ENCODE measurements around the gene FAM43A.

Gene FAM43A

GRCh38 chr3:194671511-194671899, 14.2 kb upstream of the FAM43A start:
- peak overlapping the region; percentile 72; the same call in 1 of the 2 replicates for H2AFZ ChIP-seq (ENCODE audit: low read length)
- TF ChIP-seq CTCF (conservative IDR thresholded peaks at IDR 0.05; ENCODE audit: low read length) (peak; percentile 88), EZH2phosphoT487 (IDR thresholded peaks at IDR 0.05; ENCODE audit: borderline replicate concordance) (no peak)

GRCh38 chr3:194671900-194672808, 13.5 kb upstream of the FAM43A start, which contains the start of gene LSG1:
Gene LSG1 (minus strand): TSS chr3:194672191. CDS start chr3:194672162, 29 bp downstream.
- no peaks in the 10 kb centered on the region for H3K36me3 ChIP-seq (ENCODE audit: insufficient read depth, low read length)
- peak within 1 kb of the TSS; percentile 89 for H3K4me2 ChIP-seq (ENCODE audit: low read depth, low read length, poor library complexity, severe bottlenecking)
- no peaks in the 10 kb centered on the region for H3K27me3 ChIP-seq (ENCODE audit: insufficient read depth, low read length, poor library complexity, severe bottlenecking)
- TF ChIP-seq EZH2phosphoT487 (IDR thresholded peaks at IDR 0.05; ENCODE audit: borderline replicate concordance), result no peak
- H3K9me2 ChIP-seq (replicated peaks; ENCODE audit: low read depth, low read length), result no peaks in the 10 kb centered on the region
- H3K4me3 ChIP-seq (ENCODE audit: low read length, poor library complexity, severe bottlenecking), result peak within 1 kb of the TSS; percentile 96
- peaks cover 31% of the 10 kb centered on the region for H3K4me1 ChIP-seq (ENCODE audit: insufficient read depth, low read length, poor library complexity, severe bottlenecking)
- peak within 1 kb of the TSS; percentile 86 for H2AFZ ChIP-seq (ENCODE audit: low read length)
- H3K9me3 ChIP-seq (ENCODE audit: insufficient read depth, low read depth, low read length), result no peaks in the 10 kb centered on the region
- H3K79me2 ChIP-seq (ENCODE audit: insufficient read depth, low read length), result peaks cover 46% of the 10 kb centered on the region
- H3K9ac ChIP-seq (ENCODE audit: low read depth, low read length, poor library complexity, severe bottlenecking), result peak within 1 kb of the TSS; percentile 87
- H3F3A ChIP-seq (ENCODE audit: low read depth), result no peaks in the 10 kb centered on the region
- peaks cover 19% of the 10 kb centered on the region for H4K20me1 ChIP-seq (ENCODE audit: insufficient read depth, low read length, poor library complexity, severe bottlenecking)

More at GRCh38 chr3:194671511-194671899, 14.2 kb upstream of the FAM43A start:
- Histone ChIP-seq H3K9me3 (ENCODE audit: insufficient read depth, low read depth, low read length) (no peaks in the 10 kb centered on the region), H3K36me3 (ENCODE audit: insufficient read depth, low read length) (no peaks in the 10 kb centered on the region; the same call in 1 of the 2 replicates), H3K4me3 (ENCODE audit: low read length, poor library complexity, severe bottlenecking) (peak overlapping the region; percentile 96), H3K79me2 (ENCODE audit: insufficient read depth, low read length) (peaks cover 50% of the 10 kb centered on the region), H3K4me1 (ENCODE audit: insufficient read depth, low read length, poor library complexity, severe bottlenecking) (peaks cover 31% of the 10 kb centered on the region), H4K20me1 (ENCODE audit: insufficient read depth, low read length, poor library complexity, severe bottlenecking) (peaks cover 19% of the 10 kb centered on the region), H3K9ac (ENCODE audit: low read depth, low read length, poor library complexity, severe bottlenecking) (peak overlapping the region; percentile 87), H3K27me3 (ENCODE audit: insufficient read depth, low read length, poor library complexity, severe bottlenecking) (no peaks in the 10 kb centered on the region), H3K9me2 (replicated peaks; ENCODE audit: low read depth, low read length) (no peaks in the 10 kb centered on the region), H3K4me2 (ENCODE audit: low read depth, low read length, poor library complexity, severe bottlenecking) (peak overlapping the region; percentile 89), H3F3A (ENCODE audit: low read depth) (no peaks in the 10 kb centered on the region)

- Histone ChIP-seq H2AFZ (ENCODE audit: low read length) (peak overlapping the region; percentile 86; the same call in 1 of the 2 replicates), H3K9ac (ENCODE audit: low read depth, low read length, poor library complexity, severe bottlenecking) (peak overlapping the region; percentile 87)
- no peak for TF ChIP-seq EZH2phosphoT487 (IDR thresholded peaks at IDR 0.05; ENCODE audit: borderline replicate concordance)
- no peak for TF ChIP-seq CTCF (conservative IDR thresholded peaks at IDR 0.05; ENCODE audit: low read length)
Measured at GRCh38 chr3:194672876-194673275, 12.8 kb upstream of the FAM43A start.

More at GRCh38 chr3:194672876-194673275, 12.8 kb upstream of the FAM43A start:
- H3K4me1 ChIP-seq (ENCODE audit: insufficient read depth, low read length, poor library complexity, severe bottlenecking), result peaks cover 31% of the 10 kb centered on the region
- peak overlapping the region; percentile 96 for H3K4me3 ChIP-seq (ENCODE audit: low read length, poor library complexity, severe bottlenecking)
- peaks cover 19% of the 10 kb centered on the region for H4K20me1 ChIP-seq (ENCODE audit: insufficient read depth, low read length, poor library complexity, severe bottlenecking)
- no peaks in the 10 kb centered on the region for H3K9me3 ChIP-seq (ENCODE audit: insufficient read depth, low read depth, low read length)
- H3K9me2 ChIP-seq (replicated peaks; ENCODE audit: low read depth, low read length), result no peaks in the 10 kb centered on the region
- H3F3A ChIP-seq (ENCODE audit: low read depth), result no peaks in the 10 kb centered on the region
- H3K79me2 ChIP-seq (ENCODE audit: insufficient read depth, low read length), result peaks cover 42% of the 10 kb centered on the region
- H3K27me3 ChIP-seq (ENCODE audit: insufficient read depth, low read length, poor library complexity, severe bottlenecking), result no peaks in the 10 kb centered on the region
- H3K4me2 ChIP-seq (ENCODE audit: low read depth, low read length, poor library complexity, severe bottlenecking), result peak overlapping the region; percentile 89
- no peaks in the 10 kb centered on the region for H3K36me3 ChIP-seq (ENCODE audit: insufficient read depth, low read length)

Measured in Loucy (cell line).